Parathyroid adenoma (tissue), 2 donors: ENCODE measurements around the gene TENM4.

ENCODE experiments used
- H2AFZ ChIP-seq: fragments of 300-600 bp; sonication (generic); one replicate; pipeline ENCODE4 v1.7.0; 2017; ENCODE audit warnings: antibody characterized with exemption, mild to moderate bottlenecking
- H3K27ac ChIP-seq: fragments of 300-600 bp; sonication (generic); one replicate; pipeline ENCODE4 v1.7.0; 2017
- H3K27me3 ChIP-seq: fragments of 300-600 bp; sonication (generic); one replicate; pipeline ENCODE4 v1.7.0; 2017; ENCODE audit warnings: low read length; ENCODE audit not compliant: control insufficient read depth, insufficient read depth
- H3K36me3 ChIP-seq: fragments of 300-600 bp; sonication (generic); one replicate; pipeline ENCODE4 v1.7.0; 2017; ENCODE audit warnings: low read length; ENCODE audit not compliant: control insufficient read depth, insufficient read depth
- H3K4me1 ChIP-seq: fragments of 300-600 bp; sonication (generic); one replicate; pipeline ENCODE4 v1.7.0; 2017; ENCODE audit warnings: control low read depth
- H3K4me2 ChIP-seq: fragments of 300-600 bp; sonication (generic); one replicate; pipeline ENCODE4 v1.7.0; 2017; ENCODE audit warnings: low read length
- H3K4me3 ChIP-seq: fragments of 300-600 bp; sonication (generic); one replicate; pipeline ENCODE4 v1.7.0; 2017; ENCODE audit warnings: low read depth, low read length
- H3K79me2 ChIP-seq: fragments of 300-600 bp; sonication (generic); one replicate; pipeline ENCODE4 v1.7.0; 2017; ENCODE audit warnings: control low read depth
- H3K9ac ChIP-seq: fragments of 300-600 bp; sonication (generic); one replicate; pipeline ENCODE4 v1.7.0; 2017; ENCODE audit warnings: mild to moderate bottlenecking
- H3K9me3 ChIP-seq: fragments of 300-600 bp; sonication (generic); one replicate; pipeline ENCODE4 v1.7.0; 2017; ENCODE audit warnings: low read length; ENCODE audit not compliant: control insufficient read depth
- CTCF ChIP-seq: fragments of 300-600 bp; sonication (generic); IDR thresholded peaks from one replicate; pipeline ENCODE4 v1.7.0; 2017; ENCODE audit warnings: antibody characterized with exemption, mild to moderate bottlenecking
- donor health status: primary hyperparathyroidism.

Gene TENM4

GRCh38 chr11:79375818-79376550 is 64.8 kb downstream of the TENM4 start:
- TF ChIP-seq CTCF: no peak
- Histone ChIP-seq H3K27ac (no peak overlapping the region), H3K79me2 (no peaks in the 10 kb centered on the region), H3K27me3 (no peaks in the 10 kb centered on the region), H3K9ac (no peak overlapping the region), H3K4me1 (no peaks in the 10 kb centered on the region), H2AFZ (no peak overlapping the region), H3K4me2 (no peak overlapping the region), H3K36me3 (no peaks in the 10 kb centered on the region), H3K9me3 (no peaks in the 10 kb centered on the region), H3K4me3 (no peak overlapping the region)

GRCh38 chr11:79374727-79375126 is 66.1 kb downstream of the TENM4 start:
- no peak for TF ChIP-seq CTCF
- no peak overlapping the region for H3K27ac ChIP-seq
- H3K4me1 ChIP-seq: no peaks in the 10 kb centered on the region
- H3K9me3 ChIP-seq: no peaks in the 10 kb centered on the region
- no peak overlapping the region for H2AFZ ChIP-seq
- no peaks in the 10 kb centered on the region for H3K27me3 ChIP-seq
- no peak overlapping the region for H3K9ac ChIP-seq
- H3K36me3 ChIP-seq: no peaks in the 10 kb centered on the region
- H3K79me2 ChIP-seq: no peaks in the 10 kb centered on the region
- no peak overlapping the region for H3K4me3 ChIP-seq
- H3K4me2 ChIP-seq: no peak overlapping the region

GRCh38 chr11:79371724-79372123 is 69.1 kb downstream of the TENM4 start:
- Histone ChIP-seq H3K4me3 (no peak overlapping the region), H2AFZ (no peak overlapping the region), H3K9me3 (no peaks in the 10 kb centered on the region), H3K79me2 (no peaks in the 10 kb centered on the region), H3K27me3 (no peaks in the 10 kb centered on the region), H3K4me2 (no peak overlapping the region), H3K4me1 (no peaks in the 10 kb centered on the region), H3K27ac (no peak overlapping the region), H3K9ac (no peak overlapping the region), H3K36me3 (no peaks in the 10 kb centered on the region)
- TF ChIP-seq CTCF: no peak

- Histone ChIP-seq H2AFZ (no peak overlapping the region), H3K4me2 (no peak overlapping the region), H3K27me3 (no peaks in the 10 kb centered on the region), H3K4me3 (no peak overlapping the region), H3K27ac (no peak overlapping the region), H3K79me2 (no peaks in the 10 kb centered on the region), H3K9me3 (no peaks in the 10 kb centered on the region), H3K4me1 (no peaks in the 10 kb centered on the region), H3K36me3 (no peaks in the 10 kb centered on the region), H3K9ac (no peak overlapping the region)
- TF ChIP-seq CTCF: no peak
Observed at GRCh38 chr11:79371152-79371551, 69.7 kb downstream of the TENM4 start.

GRCh38 chr11:79369055-79369454 is 71.8 kb downstream of the TENM4 start:
- H3K27ac ChIP-seq: no peak overlapping the region
- no peaks in the 10 kb centered on the region for H3K27me3 ChIP-seq
- no peak overlapping the region for H3K9ac ChIP-seq
- H3K9me3 ChIP-seq: no peaks in the 10 kb centered on the region
- H3K4me2 ChIP-seq: no peak overlapping the region
- no peak overlapping the region for H3K4me3 ChIP-seq
- H2AFZ ChIP-seq: no peak overlapping the region
- no peaks in the 10 kb centered on the region for H3K79me2 ChIP-seq
- no peaks in the 10 kb centered on the region for H3K36me3 ChIP-seq
- H3K4me1 ChIP-seq: no peaks in the 10 kb centered on the region
- TF ChIP-seq CTCF: no peak
